SK-N-SH treated with all-trans-retinoic acid at 6 μM for 48 hours (cell line): ENCODE results near the gene DLL4.

Experiments used
- ATAC-seq: fragments of 200-7000 bp; cut with Tn5 transposase; 3 replicates; pipeline ENCODE4 v1.9.1; 2020; ENCODE audit warnings: mild to moderate bottlenecking, moderate library complexity
- ARNTL ChIP-seq: fragments of 450-650 bp; formaldehyde crosslinking; IDR thresholded peaks from 2 replicates; pipeline ENCODE4 v1.5.0; 2020; ENCODE audit warnings: low read depth, mild to moderate bottlenecking, moderate library complexity, borderline replicate concordance
- BACH2 ChIP-seq: fragments of 250-450 bp; sonication (Bioruptor Pico); IDR thresholded peaks from 2 replicates; pipeline ENCODE4 v1.9.0; 2021; ENCODE audit warnings: mild to moderate bottlenecking, borderline replicate concordance
- CREB5 ChIP-seq: fragments of 250-450 bp; sonication (Bioruptor Pico); IDR thresholded peaks from 2 replicates; pipeline ENCODE4 v1.5.1; 2020; ENCODE audit warnings: low read depth, mild to moderate bottlenecking, moderate library complexity
- CSDC2 ChIP-seq: fragments of 250-450 bp; sonication (Bioruptor Pico); IDR thresholded peaks from 2 replicates; pipeline ENCODE4 v1.5.0; 2020; ENCODE audit warnings: mild to moderate bottlenecking, moderate library complexity
- CSRNP3 ChIP-seq: fragments of 250-450 bp; sonication (Bioruptor Pico); IDR thresholded peaks from 2 replicates; pipeline ENCODE4 v1.5.1; 2021; ENCODE audit warnings: mild to moderate bottlenecking, moderate library complexity
- ESRRG ChIP-seq: fragments of 250-450 bp; sonication (Bioruptor Pico); IDR thresholded peaks from 2 replicates; pipeline ENCODE4 v1.6.1; 2021; ENCODE audit warnings: mild to moderate bottlenecking
- GLIS3 ChIP-seq: fragments of 250-450 bp; sonication (Bioruptor Pico); IDR thresholded peaks from 2 replicates; pipeline ENCODE4 v1.5.0; 2020; ENCODE audit warnings: mild to moderate bottlenecking, moderate library complexity
- ISL1 ChIP-seq: fragments of 250-450 bp; sonication (Bioruptor Pico); IDR thresholded peaks from 2 replicates; pipeline ENCODE4 v2.1.2; 2022; ENCODE audit warnings: mild to moderate bottlenecking, moderate library complexity
- OSR1 ChIP-seq: fragments of 250-450 bp; sonication (Bioruptor Pico); IDR thresholded peaks from 2 replicates; pipeline ENCODE4 v1.8.0; 2022; ENCODE audit warnings: moderate library complexity, mild to moderate bottlenecking, inconsistent platforms
- POU6F1 ChIP-seq: fragments of 250-450 bp; sonication (Bioruptor Pico); IDR thresholded peaks from 2 replicates; pipeline ENCODE4 v1.8.0; 2021; ENCODE audit warnings: low read depth, mild to moderate bottlenecking, moderate library complexity, borderline replicate concordance
- PPARA ChIP-seq: fragments of 250-450 bp; sonication (Bioruptor Pico); IDR thresholded peaks from 2 replicates; pipeline ENCODE4 v1.5.0; 2020; ENCODE audit warnings: mild to moderate bottlenecking, borderline replicate concordance
- RARB ChIP-seq: fragments of 250-450 bp; sonication (Bioruptor Pico); IDR thresholded peaks from 2 replicates; pipeline ENCODE4 v1.8.0; 2021; ENCODE audit warnings: mild to moderate bottlenecking, moderate library complexity
- SNAI2 ChIP-seq: fragments of 250-450 bp; sonication (Bioruptor Pico); IDR thresholded peaks from 2 replicates; pipeline ENCODE4 v1.5.0; 2020; ENCODE audit warnings: mild to moderate bottlenecking, moderate library complexity
- TCF4 ChIP-seq: fragments of 250-450 bp; sonication (Bioruptor Pico); IDR thresholded peaks from 2 replicates; pipeline ENCODE4 v1.8.0; 2021; ENCODE audit warnings: mild to moderate bottlenecking, moderate library complexity, borderline replicate concordance
- ZC3H10 ChIP-seq: fragments of 250-450 bp; sonication (Bioruptor Pico); IDR thresholded peaks from 2 replicates; pipeline ENCODE4 v1.5.1; 2021; ENCODE audit warnings: mild to moderate bottlenecking, moderate library complexity
- ZFP30 ChIP-seq: fragments of 450-650 bp; formaldehyde crosslinking; IDR thresholded peaks from 2 replicates; pipeline ENCODE4 v1.5.0; 2022; ENCODE audit warnings: mild to moderate bottlenecking, moderate library complexity
- ZNF565 ChIP-seq: fragments of 450-650 bp; formaldehyde crosslinking; conservative IDR thresholded peaks from 2 replicates; pipeline ENCODE4 v1.5.0; 2020; ENCODE audit warnings: low read depth, mild to moderate bottlenecking, moderate library complexity

The DLL4 gene

GRCh38 chr15:40981186-40981585 is 52.0 kb downstream of the DLL4 start (continued):
- TF ChIP-seq BACH2 (CRISPR knock-in tag), result no peak
- TF ChIP-seq CSRNP3 (CRISPR knock-in tag), result no peak
- no peak for TF ChIP-seq OSR1
- no peak for TF ChIP-seq ESRRG (CRISPR knock-in tag)

- ATAC-seq, result peak; percentile 73
- TF ChIP-seq POU6F1 (CRISPR knock-in tag), result no peak
- no peak for TF ChIP-seq ZC3H10 (CRISPR knock-in tag)
Observed at GRCh38 chr15:40982855-40983254, 53.7 kb downstream of the DLL4 start.

- ATAC-seq, result no peak
Observed at GRCh38 chr15:40984406-40984805, 55.3 kb downstream of the DLL4 start.

GRCh38 chr15:40984964-40985363 is 55.8 kb downstream of the DLL4 start:
- TF ChIP-seq ESRRG (CRISPR knock-in tag) (no peak), ZC3H10 (CRISPR knock-in tag) (no peak), OSR1 (no peak), SNAI2 (no peak), ISL1 (CRISPR knock-in tag) (no peak), GLIS3 (CRISPR knock-in tag) (no peak), RARB (CRISPR knock-in tag) (no peak), ZFP30 (CRISPR knock-in tag) (no peak), BACH2 (CRISPR knock-in tag) (no peak)
- ATAC-seq, result peak; percentile 80

More at GRCh38 chr15:40984406-40984805, 55.3 kb downstream of the DLL4 start:
- no peak for TF ChIP-seq ZFP30 (CRISPR knock-in tag)

- ATAC-seq, result peak; percentile 46
- TF ChIP-seq POU6F1 (CRISPR knock-in tag), result no peak
- TF ChIP-seq CSDC2 (CRISPR knock-in tag), result no peak
- TF ChIP-seq RARB (CRISPR knock-in tag), result no peak
- TF ChIP-seq ZNF565, result no peak
- TF ChIP-seq TCF4 (CRISPR knock-in tag), result no peak
Observed at GRCh38 chr15:40985541-40986330, 56.6 kb downstream of the DLL4 start.

GRCh38 chr15:40986820-40987219 is 57.7 kb downstream of the DLL4 start:
- no peak for ATAC-seq
- TF ChIP-seq ESRRG (CRISPR knock-in tag) (no peak), ZNF565 (no peak), BACH2 (CRISPR knock-in tag) (no peak), CREB5 (CRISPR knock-in tag) (no peak), PPARA (CRISPR knock-in tag) (no peak), ARNTL (no peak), SNAI2 (no peak)
